ENCODE data around the gene DDX31. TPM values are rescaled to one million over a fixed set of nuclear protein-coding genes. Genes with fewer than 3 reads are reported as not detected.

The DDX31 gene
- total RNA-seq, 2 experiments from 2014 or later, result 28.3 to 28.8 TPM

DNA sequence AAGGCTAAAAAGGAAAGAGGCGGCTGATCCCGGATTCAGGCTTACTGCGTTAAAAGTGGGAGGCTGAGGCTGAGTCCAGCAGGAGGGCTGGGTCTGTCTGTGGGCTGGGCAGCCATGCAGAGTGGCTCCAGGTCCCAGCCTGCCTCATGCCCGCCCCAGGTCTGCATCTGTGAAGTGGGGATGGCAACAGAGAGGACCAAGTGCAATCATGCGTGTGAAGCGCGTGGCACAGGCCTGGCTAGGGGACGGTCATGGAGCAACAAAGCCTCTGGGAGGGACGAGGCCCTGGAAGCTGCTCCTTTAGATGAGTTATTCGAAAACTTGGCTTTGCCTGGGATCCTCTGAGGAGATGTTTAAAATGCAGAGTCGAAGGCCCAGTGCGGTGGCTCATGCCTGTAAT is 117.7 kb downstream of the DDX31 start:
- intact Hi-C loops (cut with micrococcal nuclease; ENCODE audit: unreplicated experiment), result no loop called here
- Histone ChIP-seq H3K4me1 (ENCODE audit: insufficient read depth, low read length, poor library complexity, severe bottlenecking) (peaks cover 30% of the 10 kb centered on the region), H3K4me3 (ENCODE audit: low read depth, low read length, poor library complexity, severe bottlenecking) (no peak overlapping the region), H3K79me2 (ENCODE audit: insufficient read depth, low read depth, low read length) (no peaks in the 10 kb centered on the region), H3K27ac (ENCODE audit: low read depth, low read length, poor library complexity, severe bottlenecking) (no peak overlapping the region), H2AFZ (ENCODE audit: low read length) (no peak overlapping the region), H3K36me3 (ENCODE audit: insufficient read depth, low read length) (no peaks in the 10 kb centered on the region), H3K9me2 (ENCODE audit: insufficient read depth, low read length) (no peaks in the 10 kb centered on the region), H3K4me2 (ENCODE audit: low read length) (no peak overlapping the region), H3K9me3 (ENCODE audit: low read length) (no peaks in the 10 kb centered on the region), H4K20me1 (ENCODE audit: insufficient read depth, low read length) (no peaks in the 10 kb centered on the region)
- DNase-seq (ENCODE audit: low spot score), result no peak
- no TSS peak for BruUV-seq (replicated peaks)
- TF ChIP-seq, protein P1, sequence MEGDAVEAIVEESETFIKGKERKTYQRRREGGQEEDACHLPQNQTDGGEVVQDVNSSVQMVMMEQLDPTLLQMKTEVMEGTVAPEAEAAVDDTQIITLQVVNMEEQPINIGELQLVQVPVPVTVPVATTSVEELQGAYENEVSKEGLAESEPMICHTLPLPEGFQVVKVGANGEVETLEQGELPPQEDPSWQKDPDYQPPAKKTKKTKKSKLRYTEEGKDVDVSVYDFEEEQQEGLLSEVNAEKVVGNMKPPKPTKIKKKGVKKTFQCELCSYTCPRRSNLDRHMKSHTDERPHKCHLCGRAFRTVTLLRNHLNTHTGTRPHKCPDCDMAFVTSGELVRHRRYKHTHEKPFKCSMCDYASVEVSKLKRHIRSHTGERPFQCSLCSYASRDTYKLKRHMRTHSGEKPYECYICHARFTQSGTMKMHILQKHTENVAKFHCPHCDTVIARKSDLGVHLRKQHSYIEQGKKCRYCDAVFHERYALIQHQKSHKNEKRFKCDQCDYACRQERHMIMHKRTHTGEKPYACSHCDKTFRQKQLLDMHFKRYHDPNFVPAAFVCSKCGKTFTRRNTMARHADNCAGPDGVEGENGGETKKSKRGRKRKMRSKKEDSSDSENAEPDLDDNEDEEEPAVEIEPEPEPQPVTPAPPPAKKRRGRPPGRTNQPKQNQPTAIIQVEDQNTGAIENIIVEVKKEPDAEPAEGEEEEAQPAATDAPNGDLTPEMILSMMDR (conservative IDR thresholded peaks at IDR 0.05; ENCODE audit: low read length), result no peak
- no peak for TF ChIP-seq EZH2phosphoT487 (IDR thresholded peaks at IDR 0.05; ENCODE audit: borderline replicate concordance, low read depth, low read length)
- POLR2A ChIA-PET, result no interaction called here
- CTCF ChIA-PET (ENCODE audit: unreplicated experiment), result no interaction called here

DNA sequence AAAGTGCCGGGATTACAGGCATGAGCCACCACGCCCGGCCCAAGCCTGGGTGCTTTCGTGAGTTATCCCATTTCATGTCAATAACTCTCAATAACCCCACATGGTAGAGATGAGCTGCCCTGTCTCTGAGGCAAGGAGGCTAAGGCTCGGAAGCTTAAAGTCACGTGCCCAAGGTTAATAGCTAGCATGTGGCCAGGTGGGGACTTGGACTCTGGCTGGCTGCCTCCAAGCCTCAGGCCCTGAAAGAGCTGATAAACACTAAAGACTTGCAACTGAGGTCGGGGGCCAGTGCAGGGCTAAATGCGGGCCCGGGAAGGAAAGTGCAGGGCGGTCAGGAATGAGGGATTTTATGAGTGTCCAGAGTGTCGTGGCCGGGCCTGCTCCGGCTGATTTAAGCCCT is 118.2 kb downstream of the DDX31 start:
- no peaks in the 10 kb centered on the region for H3K9me2 ChIP-seq (ENCODE audit: insufficient read depth, low read length)
- no peaks in the 10 kb centered on the region for H3K36me3 ChIP-seq (ENCODE audit: insufficient read depth, low read length)
- H4K20me1 ChIP-seq (ENCODE audit: insufficient read depth, low read length), result no peaks in the 10 kb centered on the region
- H3K4me2 ChIP-seq (ENCODE audit: low read length), result no peak overlapping the region
- no peak for DNase-seq (ENCODE audit: low spot score)
- peaks cover 35% of the 10 kb centered on the region for H3K4me1 ChIP-seq (ENCODE audit: insufficient read depth, low read length, poor library complexity, severe bottlenecking)
- TF ChIP-seq, protein P1 (conservative IDR thresholded peaks at IDR 0.05; ENCODE audit: low read length), result no peak
- TF ChIP-seq EZH2phosphoT487 (IDR thresholded peaks at IDR 0.05; ENCODE audit: borderline replicate concordance, low read depth, low read length), result no peak
- H3K27ac ChIP-seq (ENCODE audit: low read depth, low read length, poor library complexity, severe bottlenecking), result no peak overlapping the region
- no TSS peak for BruUV-seq (replicated peaks)
- no peak overlapping the region for H3K4me3 ChIP-seq (ENCODE audit: low read depth, low read length, poor library complexity, severe bottlenecking)
- ChIA-PET POLR2A (no interaction called here), CTCF (ENCODE audit: unreplicated experiment) (no interaction called here)
- no peaks in the 10 kb centered on the region for H3K9me3 ChIP-seq (ENCODE audit: low read length)
- no peak overlapping the region for H2AFZ ChIP-seq (ENCODE audit: low read length)
- intact Hi-C loops (cut with micrococcal nuclease; ENCODE audit: unreplicated experiment), result no loop called here
- H3K79me2 ChIP-seq (ENCODE audit: insufficient read depth, low read depth, low read length), result no peaks in the 10 kb centered on the region

DNA sequence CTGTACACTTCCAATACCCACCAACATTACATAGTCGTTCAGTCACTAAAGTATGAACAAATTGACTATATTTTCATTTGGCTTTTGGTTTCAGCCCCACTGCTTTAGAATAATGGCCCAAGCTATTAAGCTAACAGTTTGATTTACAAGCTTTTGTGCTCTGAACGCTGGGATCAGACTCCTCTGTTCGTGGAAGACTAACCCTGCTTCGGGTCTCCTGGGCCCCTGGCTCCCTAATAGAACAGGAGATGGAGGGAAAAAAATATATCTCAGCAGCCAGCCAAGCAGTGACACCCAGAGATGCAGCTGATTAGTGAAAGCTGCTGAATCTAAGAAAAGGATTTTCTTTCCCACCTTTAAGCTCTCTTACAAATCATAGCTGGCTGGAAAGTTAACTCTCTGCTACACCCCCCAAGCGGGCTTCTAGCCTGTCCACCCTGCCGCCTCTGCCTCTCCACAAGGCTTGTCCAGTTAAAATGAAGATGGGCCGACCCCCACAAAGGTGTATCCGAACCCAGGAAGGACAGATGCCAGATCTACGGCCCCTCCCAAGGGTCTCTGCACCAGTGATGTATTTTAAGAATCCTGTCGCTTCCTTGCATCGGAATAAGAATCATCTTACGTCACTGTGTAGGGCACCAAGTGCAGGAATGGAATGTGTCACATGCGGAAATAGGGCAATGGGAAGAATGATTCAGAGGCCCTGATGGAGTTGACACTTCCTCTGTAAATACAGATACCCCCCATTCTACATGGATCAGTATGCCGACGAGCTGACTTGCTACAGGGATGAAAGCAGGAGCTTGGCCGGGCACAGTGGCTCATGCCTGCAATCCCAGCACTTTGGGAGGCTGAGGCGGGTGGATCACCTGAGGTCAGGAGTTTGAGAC is 120.8 kb downstream of the DDX31 start:
- Histone ChIP-seq H3K27ac (ENCODE audit: low read depth, low read length, poor library complexity, severe bottlenecking) (peak overlapping the region; percentile 97), H3K4me2 (ENCODE audit: low read length) (peak overlapping the region; percentile 61), H3K4me1 (ENCODE audit: insufficient read depth, low read length, poor library complexity, severe bottlenecking) (peaks cover 48% of the 10 kb centered on the region), H3K9me3 (ENCODE audit: low read length) (no peaks in the 10 kb centered on the region), H3K79me2 (ENCODE audit: insufficient read depth, low read depth, low read length) (no peaks in the 10 kb centered on the region), H3K9me2 (ENCODE audit: insufficient read depth, low read length) (no peaks in the 10 kb centered on the region), H3K4me3 (ENCODE audit: low read depth, low read length, poor library complexity, severe bottlenecking) (peak overlapping the region; percentile 45), H3K36me3 (ENCODE audit: insufficient read depth, low read length) (no peaks in the 10 kb centered on the region), H2AFZ (ENCODE audit: low read length) (peak overlapping the region; percentile 34; the same call in 1 of the 2 replicates), H4K20me1 (ENCODE audit: insufficient read depth, low read length) (no peaks in the 10 kb centered on the region)
- ChIA-PET CTCF (ENCODE audit: unreplicated experiment) (no interaction called here), POLR2A (interaction anchor here (0.5 to 1.1 kb wide), 5 partner anchors 9 to 1821 kb away, joined by 3 to 7 read pairs (median 3); no protein-coding TSS in a partner anchor)
- DNase-seq (ENCODE audit: low spot score), result no peak
- TF ChIP-seq, protein P1 (conservative IDR thresholded peaks at IDR 0.05; ENCODE audit: low read length), result no peak
- no peak for TF ChIP-seq EZH2phosphoT487 (IDR thresholded peaks at IDR 0.05; ENCODE audit: borderline replicate concordance, low read depth, low read length)
- intact Hi-C loops (cut with micrococcal nuclease; ENCODE audit: unreplicated experiment), result no loop called here
- BruUV-seq (replicated peaks), result no TSS peak
